IPS-18c (cell line): ENCODE measurements around the gene SCG3.
"Not testable (repeated sequence)": the region's sequence is repeated elsewhere in the genome, so short reads cannot be mapped to it uniquely, and the experiment has no call there.

Source experiments
- H3K4me3 ChIP-seq: 2 replicates; pipeline ENCODE4 v1.7.0; 2013; ENCODE audit warnings: low read depth, mild to moderate bottlenecking, low read length, moderate library complexity; ENCODE audit not compliant: insufficient read depth
- H3K9me3 ChIP-seq: one replicate; pipeline ENCODE4 v1.6.1; 2013; ENCODE audit warnings: mild to moderate bottlenecking, low read length, moderate library complexity; ENCODE audit not compliant: control insufficient read depth, insufficient read depth

The SCG3 gene

GRCh38 chr15:51681303-51681963 lies at the start of gene SCG3:
SCG3 (plus strand) TSS chr15:51681503; CDS start chr15:51681756, 253 bp downstream.
- peak within 1 kb of the TSS; percentile 71 for H3K4me3 ChIP-seq
- H3K9me3 ChIP-seq = no peaks in the 10 kb centered on the region

GRCh38 chr15:51634591-51635198 lies 46.6 kb upstream of the SCG3 start:
- Histone ChIP-seq H3K4me3 (no peak overlapping the region), H3K9me3 (no peaks in the 10 kb centered on the region)

GRCh38 chr15:51641490-51642130 lies 39.7 kb upstream of the SCG3 start:
- no peaks in the 10 kb centered on the region for H3K9me3 ChIP-seq

GRCh38 chr15:51642696-51643095 lies 38.6 kb upstream of the SCG3 start:
- Histone ChIP-seq H3K9me3 (no peaks in the 10 kb centered on the region), H3K4me3 (no peak overlapping the region)

More at GRCh38 chr15:51641490-51642130, 39.7 kb upstream of the SCG3 start:
- H3K4me3 ChIP-seq = no peak overlapping the region

- Histone ChIP-seq H3K9me3 (no peaks in the 10 kb centered on the region), H3K4me3 (no peak overlapping the region)
Observed at GRCh38 chr15:51647128-51647562, 34.2 kb upstream of the SCG3 start.

GRCh38 chr15:51648101-51648500 lies 33.2 kb upstream of the SCG3 start:
- H3K9me3 ChIP-seq, H3K4me3 ChIP-seq: not testable (repeated sequence)

- H3K9me3 ChIP-seq, H3K4me3 ChIP-seq: not testable (repeated sequence)
Observed at GRCh38 chr15:51648643-51649042, 32.7 kb upstream of the SCG3 start.

- Histone ChIP-seq H3K4me3 (no peak overlapping the region), H3K9me3 (no peaks in the 10 kb centered on the region)
Observed at GRCh38 chr15:51649659-51650521, 31.4 kb upstream of the SCG3 start.

- Histone ChIP-seq H3K9me3 (no peaks in the 10 kb centered on the region), H3K4me3 (no peak overlapping the region)
Observed at GRCh38 chr15:51652084-51652668, 29.1 kb upstream of the SCG3 start.

- H3K4me3 ChIP-seq, H3K9me3 ChIP-seq: not testable (repeated sequence)
Observed at GRCh38 chr15:51655401-51656057, 25.8 kb upstream of the SCG3 start.

- H3K9me3 ChIP-seq = no peaks in the 10 kb centered on the region
- no peak overlapping the region for H3K4me3 ChIP-seq
Observed at GRCh38 chr15:51658664-51659063, 22.6 kb upstream of the SCG3 start.

GRCh38 chr15:51661072-51661471 lies 20.2 kb upstream of the SCG3 start:
- Histone ChIP-seq H3K4me3 (no peak overlapping the region), H3K9me3 (no peaks in the 10 kb centered on the region)

- Histone ChIP-seq H3K4me3 (no peak overlapping the region), H3K9me3 (no peaks in the 10 kb centered on the region)
Observed at GRCh38 chr15:51667478-51667877, 13.8 kb upstream of the SCG3 start.

GRCh38 chr15:51668446-51668845 lies 12.9 kb upstream of the SCG3 start:
- Histone ChIP-seq H3K4me3 (no peak overlapping the region), H3K9me3 (no peaks in the 10 kb centered on the region)

- Histone ChIP-seq H3K4me3 (no peak overlapping the region), H3K9me3 (no peaks in the 10 kb centered on the region)
Observed at GRCh38 chr15:51669381-51669780, 11.9 kb upstream of the SCG3 start.

- Histone ChIP-seq H3K4me3 (no peak overlapping the region), H3K9me3 (no peaks in the 10 kb centered on the region)
Observed at GRCh38 chr15:51672155-51672687, 9.1 kb upstream of the SCG3 start.
